DOHH2 (cell line): ENCODE results near the gene MLKL.

Experiments used
- H3F3A ChIP-seq: fragments of 200-600 bp; sonication (generic), shearing (Covaris generic); 2 replicates; pipeline ENCODE4 v1.6.0; 2016; ENCODE audit warnings: antibody characterized with exemption, mild to moderate bottlenecking; ENCODE audit not compliant: control insufficient read depth, insufficient read depth
- H3K27ac ChIP-seq: fragments of 200-600 bp; sonication (generic); 2 replicates; pipeline ENCODE4 v1.5.1; 2014; ENCODE audit warnings: low read depth, mild to moderate bottlenecking, low read length, moderate library complexity
- H3K27me3 ChIP-seq: fragments of 200-600 bp; sonication (generic); 2 replicates; pipeline ENCODE4 v1.6.1; 2014; ENCODE audit warnings: mild to moderate bottlenecking, low read length, mixed read lengths; ENCODE audit not compliant: control insufficient read depth
- H3K36me3 ChIP-seq: fragments of 200-600 bp; sonication (generic); 2 replicates; pipeline ENCODE4 v1.6.1; 2014; ENCODE audit warnings: mild to moderate bottlenecking, low read length, moderate library complexity, mixed read lengths; ENCODE audit not compliant: control insufficient read depth
- H3K4me1 ChIP-seq: fragments of 200-600 bp; sonication (generic); 2 replicates; pipeline ENCODE4 v1.6.1; 2014; ENCODE audit warnings: mild to moderate bottlenecking, low read length, mixed read lengths; ENCODE audit not compliant: control insufficient read depth
- H3K4me2 ChIP-seq: fragments of 200-600 bp; sonication (generic); 2 replicates; pipeline ENCODE4 v1.6.0; 2014; ENCODE audit warnings: mild to moderate bottlenecking, low read length, moderate library complexity
- H3K4me3 ChIP-seq: fragments of 200-600 bp; sonication (generic); 2 replicates; pipeline ENCODE4 v1.5.1; 2014; ENCODE audit warnings: mild to moderate bottlenecking, low read length, mixed read lengths
- H3K79me2 ChIP-seq: fragments of 200-600 bp; sonication (generic); 2 replicates; pipeline ENCODE4 v1.6.1; 2014; ENCODE audit warnings: mild to moderate bottlenecking, low read length, mixed read lengths; ENCODE audit not compliant: control insufficient read depth
- H3K9me2 ChIP-seq: fragments of 200-600 bp; sonication (generic); replicated peaks from 2 replicates; pipeline ENCODE4 v1.6.1; 2014; ENCODE audit warnings: mild to moderate bottlenecking, low read length, mixed read lengths; ENCODE audit not compliant: control insufficient read depth
- H3K9me3 ChIP-seq: fragments of 200-600 bp; sonication (generic); 2 replicates; pipeline ENCODE4 v1.6.1; 2014; ENCODE audit warnings: antibody characterized with exemption, low read length, mixed read lengths; ENCODE audit not compliant: control insufficient read depth, insufficient read depth
- H4K20me1 ChIP-seq: fragments of 200-600 bp; sonication (generic); 2 replicates; pipeline ENCODE4 v1.6.0; 2014; ENCODE audit warnings: low read depth, mild to moderate bottlenecking, antibody characterized with exemption, low read length, moderate library complexity; ENCODE audit not compliant: control insufficient read depth, insufficient read depth
- CTCF ChIP-seq: fragments of 200-600 bp; sonication (generic); IDR thresholded peaks from one replicate; pipeline ENCODE4 v1.5.1; 2014; ENCODE audit warnings: antibody characterized with exemption, mild to moderate bottlenecking, low read depth, low read length; ENCODE audit not compliant: poor library complexity, severe bottlenecking
- EZH2phosphoT487 ChIP-seq: fragments of 200-600 bp; sonication (generic); IDR thresholded peaks from 2 replicates; pipeline ENCODE4 v1.6.1; 2017; ENCODE audit warnings: borderline replicate concordance, mild to moderate bottlenecking, antibody characterized with exemption, low read length, moderate library complexity, mixed read lengths

The MLKL gene

GRCh38 chr16:74627506-74628220, 73.0 kb downstream of the MLKL start:
- TF ChIP-seq CTCF (no peak), EZH2phosphoT487 (no peak)
- Histone ChIP-seq H3K4me3 (no peak overlapping the region), H3K79me2 (peaks cover 10% of the 10 kb centered on the region), H4K20me1 (peaks cover 7% of the 10 kb centered on the region; the same call in 1 of the 2 replicates), H3K4me1 (no peaks in the 10 kb centered on the region), H3K36me3 (peaks cover 99% of the 10 kb centered on the region), H3F3A (no peaks in the 10 kb centered on the region), H3K27me3 (no peaks in the 10 kb centered on the region), H3K27ac (no peak overlapping the region), H3K4me2 (no peak overlapping the region), H3K9me2 (no peaks in the 10 kb centered on the region), H3K9me3 (no peaks in the 10 kb centered on the region)

GRCh38 chr16:74626741-74627416, 73.8 kb downstream of the MLKL start:
- Histone ChIP-seq H3K27me3 (no peaks in the 10 kb centered on the region), H3K4me2 (no peak overlapping the region), H4K20me1 (peaks cover 8% of the 10 kb centered on the region; the same call in 1 of the 2 replicates), H3K9me3 (no peaks in the 10 kb centered on the region), H3K27ac (no peak overlapping the region), H3K79me2 (peaks cover 8% of the 10 kb centered on the region), H3K4me3 (no peak overlapping the region), H3K36me3 (peaks cover 99% of the 10 kb centered on the region), H3K9me2 (no peaks in the 10 kb centered on the region), H3K4me1 (no peaks in the 10 kb centered on the region), H3F3A (no peaks in the 10 kb centered on the region)
- TF ChIP-seq CTCF (no peak), EZH2phosphoT487 (no peak)

- Histone ChIP-seq H3K4me1 (no peaks in the 10 kb centered on the region), H3K4me2 (no peak overlapping the region), H3K9me2 (no peaks in the 10 kb centered on the region), H3K9me3 (no peaks in the 10 kb centered on the region), H3K27ac (no peak overlapping the region), H3F3A (no peaks in the 10 kb centered on the region), H3K27me3 (no peaks in the 10 kb centered on the region), H3K36me3 (peaks cover 96% of the 10 kb centered on the region), H4K20me1 (peaks cover 10% of the 10 kb centered on the region; the same call in 1 of the 2 replicates), H3K79me2 (peaks cover 8% of the 10 kb centered on the region), H3K4me3 (no peak overlapping the region)
- TF ChIP-seq EZH2phosphoT487, result no peak
- TF ChIP-seq CTCF, result no peak
Measured at GRCh38 chr16:74625500-74626350, 74.9 kb downstream of the MLKL start.
